HepG2 (cell line): ENCODE measurements around the gene KIZ. TPM values are rescaled to one million over a fixed set of nuclear protein-coding genes. Genes with fewer than 3 reads are reported as not detected.
A peak's percentile ranks its signal among the peaks of the same experiment; 100 is the strongest.

Source experiments
- AGO1 ChIP-seq: fragments of 200-400 bp; formaldehyde crosslinking; IDR thresholded peaks from 2 replicates; pipeline ENCODE4 v1.6.1; 2017; ENCODE audit warnings: mild to moderate bottlenecking, low read depth, low read length, moderate library complexity; ENCODE audit not compliant: poor library complexity, severe bottlenecking
- DMTF1 ChIP-seq: sonication (generic); formaldehyde crosslinking; IDR thresholded peaks from 2 replicates; pipeline ENCODE4 v1.4.0; 2020; ENCODE audit warnings: mild to moderate bottlenecking, missing genetic modification reagents
- SRF ChIP-seq: IDR thresholded peaks from 2 replicates; pipeline ENCODE4 v1.6.1; 2011; ENCODE audit warnings: mild to moderate bottlenecking, low read depth, low read length, moderate library complexity
- ZBTB4 ChIP-seq: sonication (generic); formaldehyde crosslinking; IDR thresholded peaks from 2 replicates; pipeline ENCODE4 v1.4.0; 2020; ENCODE audit warnings: missing genetic modification reagents, mild to moderate bottlenecking, borderline replicate concordance
- ZNF143 ChIP-seq: sonication (generic); formaldehyde crosslinking; IDR thresholded peaks from 2 replicates; pipeline ENCODE4 v1.4.0; 2020; ENCODE audit warnings: missing genetic modification reagents
- ZNF749 ChIP-seq: sonication (generic); formaldehyde crosslinking; IDR thresholded peaks from 2 replicates; pipeline ENCODE4 v1.8.0; 2022; ENCODE audit warnings: mild to moderate bottlenecking, missing genetic modification reagents, moderate library complexity, borderline replicate concordance
- ZNF761 ChIP-seq: sonication (generic); formaldehyde crosslinking; conservative IDR thresholded peaks from 2 replicates; pipeline ENCODE4 v1.4.0; 2020; ENCODE audit warnings: mild to moderate bottlenecking, missing genetic modification reagents
- polyA plus RNA-seq, 8 experiments: library from polyadenylated mRNA; depleted of rRNA in 3 of 8; stranded (reverse) in 7 of 8; unstranded in 1 of 8; fragments of >200 nt; fragmentation: Illumina TruSeq in 4 of 8; extraction: Trizol in 4 of 8; gene quantifications; 2 replicates each; pipeline versions ENCODE4 v1.2.1 to v1.2.3, GENCODE V29; 2011 to 2016; ENCODE audit warnings: low read depth in 4 of 8, missing spikeins in 1 of 8, mixed read lengths in 1 of 8; ENCODE audit not compliant: insufficient read depth in 1 of 8
- total RNA-seq, 5 experiments: library from RNA; depleted of rRNA; stranded (reverse); fragments of >200 nt; fragmentation: Illumina TruSeq; extraction: Trizol; gene quantifications; 2 replicates each; pipeline ENCODE4 v1.2.3, GENCODE V29; 2016; ENCODE audit warnings: low read depth in 1 of 5
- TF ChIP-seq, protein P1 (sequence below): IDR thresholded peaks from 2 replicates; pipeline ENCODE4 v1.6.1; 2016; ENCODE audit warnings: missing biosample characterization, missing genetic modification reagents, low read depth
- TF ChIP-seq, protein P2 (sequence below): sonication (generic); formaldehyde crosslinking; IDR thresholded peaks from 2 replicates; pipeline ENCODE4 v1.8.0; 2022; ENCODE audit warnings: low read depth, missing genetic modification reagents

The KIZ gene
- total and polyA plus RNA-seq, 2 of the 13 experiments (the other 11 are each of a cell fraction or from before 2014, with no cell fraction given) = 46.3 to 114 TPM

DNA sequence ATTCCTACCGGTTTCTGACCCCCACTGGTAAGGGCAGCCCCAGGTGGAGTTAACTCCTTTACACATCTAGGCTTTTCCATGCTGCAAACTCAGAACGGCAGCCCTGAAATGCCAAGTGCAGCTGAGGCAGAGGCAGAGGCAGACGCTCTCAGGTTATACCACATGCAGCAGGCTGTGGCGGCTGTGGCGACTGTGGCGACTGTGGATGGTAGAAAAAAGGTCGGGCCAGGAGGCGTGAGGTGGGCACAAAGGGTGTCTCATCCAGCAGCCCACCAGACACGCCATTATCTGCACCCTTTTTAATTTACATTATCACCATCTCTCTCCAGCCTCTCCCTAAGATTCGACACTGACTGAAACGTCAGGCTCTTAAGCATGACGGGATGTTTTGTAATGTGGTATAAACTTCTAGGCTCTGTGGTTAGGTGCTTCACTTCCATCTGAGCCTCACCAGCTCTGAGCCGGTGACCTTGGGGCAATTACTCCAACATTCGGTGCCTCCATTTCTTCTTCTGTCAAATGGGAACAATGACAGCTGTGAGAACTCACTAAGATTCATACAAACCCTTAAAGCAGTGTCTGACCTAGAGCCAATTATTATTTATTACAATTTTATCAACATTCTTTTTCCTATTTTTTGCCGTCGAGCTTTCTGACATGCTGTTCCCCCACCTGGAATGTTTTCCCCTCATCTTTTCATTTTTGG lies 8.2 kb downstream of the KIZ start (continued):
- TF ChIP-seq AGO1 = no peak
- TF ChIP-seq, protein P1, sequence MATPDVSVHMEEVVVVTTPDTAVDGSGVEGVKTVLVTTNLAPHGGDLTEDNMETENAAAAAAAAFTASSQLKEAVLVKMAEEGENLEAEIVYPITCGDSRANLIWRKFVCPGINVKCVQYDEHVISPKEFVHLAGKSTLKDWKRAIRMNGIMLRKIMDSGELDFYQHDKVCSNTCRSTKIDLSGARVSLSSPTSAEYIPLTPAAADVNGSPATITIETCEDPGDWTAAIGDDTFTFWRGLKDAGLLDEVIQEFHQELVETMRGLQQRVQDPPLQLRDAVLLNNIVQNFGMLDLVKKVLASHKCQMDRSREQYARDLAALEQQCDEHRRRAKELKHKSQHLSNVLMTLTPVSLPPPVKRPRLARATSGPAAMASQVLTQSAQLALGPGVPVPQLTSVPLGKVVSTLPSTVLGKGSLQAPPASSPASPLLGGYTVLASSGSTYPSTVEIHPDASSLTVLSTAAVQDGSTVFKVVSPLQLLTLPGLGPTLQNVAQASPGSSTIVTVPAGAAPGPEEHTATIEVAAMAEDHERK (CRISPR knock-in tag) = no peak
- TF ChIP-seq, protein P2, sequence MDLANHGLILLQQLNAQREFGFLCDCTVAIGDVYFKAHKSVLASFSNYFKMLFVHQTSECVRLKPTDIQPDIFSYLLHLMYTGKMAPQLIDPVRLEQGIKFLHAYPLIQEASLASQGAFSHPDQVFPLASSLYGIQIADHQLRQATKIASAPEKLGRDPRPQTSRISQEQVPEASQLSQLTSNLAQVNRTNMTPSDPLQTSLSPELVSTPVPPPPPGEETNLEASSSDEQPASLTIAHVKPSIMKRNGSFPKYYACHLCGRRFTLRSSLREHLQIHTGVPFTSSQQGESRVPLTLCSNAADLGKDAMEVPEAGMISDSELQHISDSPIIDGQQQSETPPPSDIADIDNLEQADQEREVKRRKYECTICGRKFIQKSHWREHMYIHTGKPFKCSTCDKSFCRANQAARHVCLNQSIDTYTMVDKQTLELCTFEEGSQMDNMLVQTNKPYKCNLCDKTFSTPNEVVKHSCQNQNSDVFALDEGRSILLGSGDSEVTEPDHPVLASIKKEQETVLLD (CRISPR knock-in tag) = no peak
- peak; percentile 59; the same call in 1 of the 2 replicates for TF ChIP-seq ZBTB4 (CRISPR knock-in tag)
- no peak for TF ChIP-seq ZNF749 (CRISPR knock-in tag)
- no peak for TF ChIP-seq ZNF761 (CRISPR knock-in tag)
- TF ChIP-seq SRF = no peak
- no peak for TF ChIP-seq ZNF143
- no peak for TF ChIP-seq DMTF1 (CRISPR knock-in tag)
- TF ChIP-seq, all 625 proteins: peak for 18
